SHP77 treated with DMSO at 0.1 percent for 48 hours (cell line): ENCODE results near the gene VPS52.
"Not testable (repeated sequence)": the region's sequence is repeated elsewhere in the genome, so short reads cannot be mapped to it uniquely, and the experiment has no call there.

ENCODE experiments used
- DNase-seq: peaks from one replicate; lab custom pipeline; 2025; lab: John Stamatoyannopoulos, UW

The VPS52 gene

GRCh38 chr6:33250731-33251130 lies 20.9 kb downstream of the VPS52 start:
- no peak for DNase-seq

DNA sequence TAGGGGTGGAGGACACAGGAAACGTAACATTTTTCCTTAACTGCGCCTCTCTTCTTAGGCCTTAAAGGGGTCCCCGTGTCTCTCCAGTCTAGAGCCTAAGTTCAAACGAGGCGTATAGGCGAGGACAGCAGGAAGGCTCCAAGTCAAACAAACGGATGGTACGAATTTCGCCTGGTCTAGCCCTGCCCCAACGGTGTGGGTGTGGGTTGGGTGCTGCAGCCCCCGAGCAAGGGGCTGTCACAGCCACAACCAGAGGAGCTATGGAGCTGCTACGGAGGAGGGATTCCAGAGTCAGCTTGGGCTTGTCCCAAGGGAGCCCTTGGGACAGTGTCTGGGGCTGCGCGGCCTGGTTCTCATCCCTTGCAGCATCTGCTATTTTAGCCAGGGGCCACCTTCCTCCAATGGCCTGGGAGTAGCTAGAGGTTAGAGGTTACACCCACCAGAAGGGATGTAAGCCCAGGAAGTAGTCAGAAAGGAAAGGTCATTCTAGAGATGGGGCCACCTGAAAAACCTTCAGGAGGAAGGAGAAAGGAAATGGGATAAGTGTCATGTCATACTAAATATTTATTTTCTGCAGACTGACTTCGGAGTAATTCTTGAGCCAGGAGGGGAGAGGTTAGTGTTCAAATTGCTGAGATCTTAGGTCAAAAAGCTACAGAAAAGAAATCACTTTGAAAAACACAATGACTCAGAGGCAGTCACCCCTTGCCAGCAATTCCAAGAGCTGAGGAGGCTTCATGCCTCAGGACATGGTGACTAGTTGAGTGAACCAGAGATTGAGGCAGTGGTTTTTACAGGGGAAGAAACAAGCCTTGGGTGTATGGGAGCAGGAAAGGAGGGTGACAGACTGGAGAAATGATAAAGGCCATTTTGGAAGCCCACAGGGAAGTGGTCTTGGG lies 21.7 kb downstream of the VPS52 start:
- DNase-seq: no peak

DNA sequence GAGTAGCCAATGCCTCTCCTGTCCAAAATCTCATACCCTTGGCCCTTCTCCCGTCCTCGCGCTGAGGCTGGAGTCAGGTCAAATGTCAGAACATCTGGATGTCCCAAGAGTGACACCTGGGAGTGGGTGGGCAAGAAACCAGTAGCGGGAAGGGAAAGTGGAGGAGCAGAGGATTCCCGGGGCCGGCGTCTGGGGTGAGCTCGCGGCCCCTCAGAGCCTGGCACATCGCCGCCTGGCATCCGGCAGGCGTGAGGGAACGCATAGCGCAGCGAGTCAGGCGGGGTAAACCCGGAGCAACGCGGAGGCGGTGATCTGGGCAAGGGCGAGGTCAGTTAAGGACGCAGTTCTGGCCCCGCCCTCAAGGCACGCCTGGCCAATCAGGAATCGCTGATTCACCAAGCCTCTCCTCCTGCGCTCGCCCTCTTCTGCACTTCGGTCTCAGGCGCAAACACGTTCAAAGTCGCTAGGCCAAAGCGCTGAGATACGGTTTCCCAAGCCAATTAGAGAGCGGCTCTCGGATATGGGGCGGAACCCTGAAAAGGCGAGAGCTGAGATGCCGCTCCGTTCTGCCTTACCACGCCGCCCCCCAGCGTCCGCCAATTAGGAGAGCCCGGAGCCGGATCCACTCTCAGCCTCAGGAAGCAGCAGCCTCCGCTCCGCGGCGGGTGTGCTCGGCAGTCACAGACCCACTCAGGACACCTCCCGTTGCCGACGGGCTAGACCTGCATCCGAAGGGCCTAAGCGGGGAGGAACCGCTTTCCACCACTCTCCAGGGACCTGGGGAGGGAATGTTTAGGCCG lies 22.5 kb downstream of the VPS52 start:
- peak; percentile 97 for DNase-seq

- DNase-seq: peak; percentile 45
Observed at GRCh38 chr6:33248643-33248931, 23.1 kb downstream of the VPS52 start.

GRCh38 chr6:33247977-33248642 lies 23.6 kb downstream of the VPS52 start:
- peak; percentile 45 for DNase-seq

DNA sequence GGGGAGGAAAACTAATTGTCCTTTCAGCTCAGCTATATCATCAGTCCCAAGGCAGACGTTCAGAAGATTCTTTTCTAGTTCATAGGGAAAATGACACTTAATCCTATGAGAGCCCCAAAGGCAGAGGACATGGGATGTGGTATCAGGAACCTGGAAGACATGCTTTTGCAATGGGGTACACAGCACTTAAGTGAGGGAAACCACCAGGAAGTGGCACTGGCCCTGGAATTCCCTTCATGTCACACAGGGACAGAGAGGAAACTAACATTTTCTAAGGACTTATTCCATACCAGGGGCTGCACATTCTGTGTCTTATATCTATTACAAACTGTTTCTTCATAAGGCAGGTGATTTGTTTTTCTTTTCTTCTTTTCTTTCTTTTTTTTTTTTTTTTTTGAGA lies 28.2 kb downstream of the VPS52 start:
- DNase-seq: no peak

- no peak for DNase-seq
Observed at GRCh38 chr6:33241968-33242367, 29.7 kb downstream of the VPS52 start.

GRCh38 chr6:33237741-33238140 lies 33.9 kb downstream of the VPS52 start:
- DNase-seq: no peak

DNA sequence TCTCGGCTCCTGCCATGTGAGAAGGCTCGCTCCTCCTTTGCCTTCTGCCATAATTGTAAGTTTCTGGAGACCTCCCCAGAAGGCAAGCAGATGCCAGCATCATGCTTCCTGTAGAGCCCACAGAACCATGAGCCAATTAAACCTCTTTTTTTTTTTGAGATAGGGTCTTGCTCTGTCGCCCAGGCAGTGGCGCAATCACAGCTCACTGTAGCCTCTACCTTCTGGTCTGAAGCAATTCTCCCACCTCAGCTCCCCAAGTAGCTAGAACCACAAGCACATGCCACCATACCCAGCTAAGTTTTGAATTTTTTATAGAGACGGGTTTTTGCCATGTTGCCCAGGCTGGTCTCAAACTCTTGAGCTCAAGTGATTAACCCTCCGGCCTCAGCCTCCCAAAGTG lies 34.8 kb downstream of the VPS52 start:
- DNase-seq: no peak

- no peak for DNase-seq
Observed at GRCh38 chr6:33236328-33236727, 35.3 kb downstream of the VPS52 start.

DNA sequence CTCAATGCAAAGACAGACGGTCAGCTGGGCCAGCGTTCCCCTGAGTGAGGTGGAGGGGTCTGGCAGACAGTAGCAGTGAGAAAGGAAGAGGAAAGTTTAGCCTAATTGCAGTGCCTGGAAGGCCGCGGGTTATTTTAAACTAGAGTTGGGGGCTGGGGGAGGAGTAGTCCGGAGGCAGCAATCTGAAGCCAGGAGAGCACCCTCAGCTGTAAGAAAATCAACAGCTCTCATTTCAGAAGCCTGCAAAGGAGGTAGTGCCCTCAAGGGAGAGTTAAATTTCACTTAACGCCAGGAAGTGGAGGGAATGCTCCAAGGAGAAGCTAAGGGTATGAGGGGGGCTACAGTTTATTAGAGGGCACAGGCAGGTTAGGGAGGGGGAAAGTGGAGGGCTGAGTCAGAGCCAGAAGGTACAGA lies 36.4 kb downstream of the VPS52 start:
- no peak for DNase-seq

- not testable (repeated sequence) for DNase-seq
Observed at GRCh38 chr6:33226503-33227120, 45.1 kb downstream of the VPS52 start.

DNA sequence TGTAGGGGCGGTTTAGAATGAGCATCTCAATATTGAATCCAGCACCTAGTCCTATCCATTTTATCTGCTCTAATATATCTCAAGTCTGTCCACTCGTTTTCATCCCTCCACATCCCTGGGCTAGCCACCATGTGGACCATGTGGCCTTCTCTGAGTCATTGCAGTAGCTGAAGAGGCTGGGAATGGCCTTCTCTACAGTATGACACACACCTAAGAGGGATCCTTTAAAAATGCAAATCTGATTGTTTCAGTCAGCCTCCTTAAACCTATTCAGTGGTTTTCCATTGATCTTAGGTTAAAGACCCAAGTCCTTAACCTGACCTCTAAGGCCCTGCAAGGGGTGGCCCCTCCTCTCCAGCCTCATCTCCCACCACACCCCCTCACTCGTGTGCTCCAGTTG lies 54.0 kb downstream of the VPS52 start:
- no peak for DNase-seq

DNA sequence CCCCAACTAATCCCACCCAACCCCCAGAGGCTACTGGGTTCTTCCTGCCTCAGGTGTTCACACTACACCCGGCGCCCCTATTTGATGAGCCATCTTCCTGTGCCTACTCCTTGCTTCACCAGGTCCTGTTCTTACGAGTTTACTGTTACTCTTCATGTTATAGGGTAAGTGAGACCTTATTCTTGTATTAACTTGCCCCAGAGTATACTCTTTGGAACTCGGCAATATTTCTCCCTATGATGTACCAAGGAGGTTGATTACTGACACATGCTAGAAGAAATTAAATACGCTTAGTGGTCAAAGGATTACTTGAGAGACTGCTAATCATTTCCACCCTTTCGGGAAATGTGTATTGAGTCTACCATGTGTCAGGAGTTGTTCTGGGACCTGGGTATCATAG lies 54.4 kb downstream of the VPS52 start:
- DNase-seq: no peak

DNA sequence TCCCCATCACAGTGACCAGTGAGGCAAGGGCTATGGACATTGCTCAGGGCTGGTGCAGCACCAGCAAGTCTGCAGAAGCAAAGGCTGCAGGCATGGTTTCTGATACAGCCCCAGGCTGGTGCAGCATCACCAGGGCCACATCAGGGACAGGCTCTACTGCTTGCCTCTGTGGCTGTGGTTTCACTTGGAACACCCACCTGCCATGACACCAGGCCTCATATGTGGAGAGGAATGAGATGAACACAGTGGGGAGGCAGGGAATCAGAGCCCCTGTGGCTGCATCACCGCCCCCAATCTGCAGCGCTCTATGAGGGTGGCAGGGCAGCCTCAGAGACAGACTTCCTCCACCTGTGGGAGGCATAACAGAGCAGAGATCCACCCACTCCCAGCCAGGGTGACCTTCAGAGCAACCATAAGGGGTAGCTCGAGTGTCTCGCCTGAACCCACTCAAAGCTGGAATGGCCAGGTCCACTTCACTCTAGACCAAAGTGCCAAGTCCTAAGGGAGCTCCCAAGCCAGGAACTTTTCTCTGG lies 55.5 kb downstream of the VPS52 start:
- no peak for DNase-seq

- no peak for DNase-seq
Observed at GRCh38 chr6:33215271-33216116, 56.2 kb downstream of the VPS52 start.

DNA sequence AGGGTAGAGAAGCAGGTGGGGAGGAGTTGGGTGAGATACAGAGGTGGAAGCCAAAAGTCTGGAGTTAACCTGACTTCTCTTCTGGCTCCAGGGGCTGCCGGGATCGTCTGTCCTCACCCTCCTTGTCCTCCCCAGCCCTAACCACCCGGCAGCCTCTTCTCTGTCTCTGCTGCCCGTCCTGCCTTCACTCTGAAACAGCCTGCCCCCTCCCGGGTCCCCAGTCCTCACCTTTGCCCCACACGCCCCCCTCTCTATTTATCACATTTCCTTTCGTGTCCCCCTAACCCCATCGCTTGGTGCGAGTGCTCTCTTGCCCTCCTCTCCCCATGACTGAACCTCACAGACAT lies 57.7 kb downstream of the VPS52 start:
- DNase-seq: no peak

- no peak for DNase-seq
Observed at GRCh38 chr6:33213166-33213988, 58.3 kb downstream of the VPS52 start.

DNA sequence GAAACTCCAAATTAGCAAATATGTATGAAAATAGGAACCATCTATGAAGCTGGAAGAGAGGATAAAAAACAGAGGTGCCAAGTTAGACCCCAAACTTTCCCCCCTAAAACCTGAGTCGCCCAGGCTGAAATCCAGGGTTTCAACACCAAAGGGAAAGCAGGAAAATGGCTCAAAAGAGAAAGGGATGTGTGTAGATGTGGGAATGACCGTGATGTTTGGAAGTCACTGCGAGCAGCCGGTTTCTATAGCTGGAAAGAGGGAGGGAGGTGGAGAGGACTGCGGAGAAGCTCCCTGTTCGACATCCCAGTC lies 58.9 kb downstream of the VPS52 start:
- no peak for DNase-seq

- DNase-seq: no peak
Observed at GRCh38 chr6:33211666-33212422, 59.8 kb downstream of the VPS52 start.
